WTC11 (cell line): ENCODE data around the gene CAAP1. TPM values are rescaled to one million over a fixed set of nuclear protein-coding genes. Genes with fewer than 3 reads are reported as not detected.
"Not testable (repeated sequence)": the region's sequence is repeated elsewhere in the genome, so short reads cannot be mapped to it uniquely, and the experiment has no call there.

Experiments
- ATAC-seq: fragments of 200-7000 bp; cut with Tn5 transposase; 2 replicates; pipeline ENCODE4 v1.10.0; 2021; ENCODE audit warnings: mild to moderate bottlenecking, moderate library complexity
- CTCF ChIA-PET: fragments of 300-600 bp; sonication (Branson Sonifier 250); formaldehyde crosslinking; loops from one replicate; lab custom pipeline; 2021; ENCODE audit warnings: antibody characterized with exemption; lab: Charles Lee
- POLR2A ChIA-PET: fragments of 350-600 bp; sonication (Branson Sonifier 250); formaldehyde crosslinking; loops from one replicate; lab custom pipeline; 2021; ENCODE audit warnings: antibody characterized with exemption; lab: Charles Lee
- DNase-seq: peaks from one replicate; pipeline ENCODE4 v3.0.0; 2021; ENCODE audit warnings: low spot score
- H3K27ac Mint-ChIP-seq: 2 replicates; pipeline ENCODE4 v1.8.0; 2021; ENCODE audit warnings: mixed read lengths
- H3K27me3 Mint-ChIP-seq: 2 replicates; pipeline ENCODE4 v1.8.0; 2021; ENCODE audit warnings: low read depth, mild to moderate bottlenecking, moderate library complexity, mixed read lengths
- H3K36me3 Mint-ChIP-seq: 2 replicates; pipeline ENCODE4 v1.8.0; 2021; ENCODE audit warnings: mixed read lengths
- H3K4me1 Mint-ChIP-seq: 2 replicates; pipeline ENCODE4 v1.8.0; 2022; ENCODE audit warnings: mixed read lengths
- H3K4me3 Mint-ChIP-seq: 2 replicates; pipeline ENCODE4 v1.8.0; 2021; ENCODE audit warnings: mild to moderate bottlenecking, moderate library complexity, mixed read lengths
- H3K9me3 Mint-ChIP-seq: 2 replicates; pipeline ENCODE4 v1.8.0; 2021; ENCODE audit warnings: mixed read lengths
- ETV6 ChIP-seq: sonication (generic); formaldehyde crosslinking; IDR thresholded peaks from 2 replicates; pipeline ENCODE4 v1.8.1; 2022; ENCODE audit warnings: mild to moderate bottlenecking, missing genetic modification reagents
- FOXP1 ChIP-seq: sonication (generic); formaldehyde crosslinking; IDR thresholded peaks from 2 replicates; pipeline ENCODE4 v1.8.0; 2022; ENCODE audit warnings: missing genetic modification reagents, mild to moderate bottlenecking, moderate library complexity, borderline replicate concordance
- ZNF121 ChIP-seq: sonication (generic); formaldehyde crosslinking; IDR thresholded peaks from 2 replicates; pipeline ENCODE4 v1.8.0; 2023; ENCODE audit warnings: missing genetic modification reagents
- ZNF317 ChIP-seq: sonication (generic); formaldehyde crosslinking; IDR thresholded peaks from 2 replicates; pipeline ENCODE4 v1.8.1; 2023; ENCODE audit warnings: low read depth, mild to moderate bottlenecking, moderate library complexity, missing genetic modification reagents, borderline replicate concordance
- ZNF396 ChIP-seq: fragments of 250-450 bp; sonication (Bioruptor Pico); IDR thresholded peaks from 2 replicates; pipeline ENCODE4 v1.8.0; 2021; ENCODE audit warnings: mild to moderate bottlenecking, moderate library complexity, borderline replicate concordance
- ZNF423 ChIP-seq: fragments of 250-450 bp; sonication (Bioruptor Pico); IDR thresholded peaks from 2 replicates; pipeline ENCODE4 v2.1.2; 2022; ENCODE audit warnings: mild to moderate bottlenecking, moderate library complexity
- ZNF671 ChIP-seq: fragments of 250-450 bp; sonication (Bioruptor Pico); IDR thresholded peaks from 2 replicates; pipeline ENCODE4 v1.8.0; 2021; ENCODE audit warnings: mild to moderate bottlenecking
- total RNA-seq: library from RNA; stranded (reverse); gene quantifications from 3 replicates; pipeline ENCODE4 v1.2.3, GENCODE V29; 2021
- TF ChIP-seq, protein P1 (sequence below): sonication (generic); formaldehyde crosslinking; IDR thresholded peaks from 2 replicates; pipeline ENCODE4 v1.8.1; 2022; ENCODE audit warnings: mild to moderate bottlenecking, missing genetic modification reagents, moderate library complexity, borderline replicate concordance
- TF ChIP-seq, protein P2 (sequence below): fragments of 250-450 bp; sonication (Bioruptor Pico); IDR thresholded peaks from 2 replicates; pipeline ENCODE4 v1.8.0; 2021; ENCODE audit warnings: mild to moderate bottlenecking
- TF ChIP-seq, protein P3 (sequence below): fragments of 250-450 bp; sonication (Bioruptor Pico); IDR thresholded peaks from 2 replicates; pipeline ENCODE4 v1.9.0; 2021; ENCODE audit warnings: moderate library complexity, mild to moderate bottlenecking, inconsistent platforms, borderline replicate concordance
- TF ChIP-seq, protein P4 (sequence below): sonication (generic); formaldehyde crosslinking; IDR thresholded peaks from 2 replicates; pipeline ENCODE4 v1.8.1; 2022; ENCODE audit warnings: mild to moderate bottlenecking, moderate library complexity, missing genetic modification reagents
- TF ChIP-seq, protein P5 (sequence below): sonication (generic); formaldehyde crosslinking; conservative IDR thresholded peaks from 2 replicates; pipeline ENCODE4 v1.8.1; 2022; ENCODE audit warnings: mild to moderate bottlenecking, missing genetic modification reagents
- TF ChIP-seq, protein P6 (sequence below): sonication (generic); formaldehyde crosslinking; conservative IDR thresholded peaks from 2 replicates; pipeline ENCODE4 v1.8.1; 2023; ENCODE audit warnings: mild to moderate bottlenecking, low read depth, missing genetic modification reagents, moderate library complexity

Gene CAAP1
- total RNA-seq, 1 experiment from 2014 or later, result 45.4 TPM

DNA sequence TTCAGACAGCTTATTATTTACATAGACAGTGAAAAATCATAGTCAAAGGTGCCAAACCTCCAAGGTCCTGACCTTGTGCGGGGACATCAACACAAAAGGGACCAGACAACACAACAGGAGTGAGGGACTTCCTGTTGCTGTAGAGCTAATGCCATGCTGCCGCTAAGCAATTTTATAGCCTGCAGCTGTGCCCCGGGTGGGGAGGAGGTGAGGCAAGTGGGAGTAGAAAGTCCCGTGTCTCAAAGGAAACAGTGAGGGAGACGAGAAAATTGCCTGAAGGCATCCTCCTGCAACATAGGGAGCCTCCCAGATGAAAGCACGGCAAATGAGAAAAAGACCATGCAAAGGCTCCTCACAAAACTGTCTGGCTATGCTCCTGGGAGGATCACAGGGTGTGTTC is 58.8 kb downstream of the CAAP1 start:
- DNase-seq (peak; percentile 25), ATAC-seq (peak; percentile 85)
- TF ChIP-seq, protein P1, sequence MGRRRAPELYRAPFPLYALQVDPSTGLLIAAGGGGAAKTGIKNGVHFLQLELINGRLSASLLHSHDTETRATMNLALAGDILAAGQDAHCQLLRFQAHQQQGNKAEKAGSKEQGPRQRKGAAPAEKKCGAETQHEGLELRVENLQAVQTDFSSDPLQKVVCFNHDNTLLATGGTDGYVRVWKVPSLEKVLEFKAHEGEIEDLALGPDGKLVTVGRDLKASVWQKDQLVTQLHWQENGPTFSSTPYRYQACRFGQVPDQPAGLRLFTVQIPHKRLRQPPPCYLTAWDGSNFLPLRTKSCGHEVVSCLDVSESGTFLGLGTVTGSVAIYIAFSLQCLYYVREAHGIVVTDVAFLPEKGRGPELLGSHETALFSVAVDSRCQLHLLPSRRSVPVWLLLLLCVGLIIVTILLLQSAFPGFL, result no peak
- TF ChIP-seq ETV6 (CRISPR knock-in tag), result no peak
- TF ChIP-seq, protein P2, sequence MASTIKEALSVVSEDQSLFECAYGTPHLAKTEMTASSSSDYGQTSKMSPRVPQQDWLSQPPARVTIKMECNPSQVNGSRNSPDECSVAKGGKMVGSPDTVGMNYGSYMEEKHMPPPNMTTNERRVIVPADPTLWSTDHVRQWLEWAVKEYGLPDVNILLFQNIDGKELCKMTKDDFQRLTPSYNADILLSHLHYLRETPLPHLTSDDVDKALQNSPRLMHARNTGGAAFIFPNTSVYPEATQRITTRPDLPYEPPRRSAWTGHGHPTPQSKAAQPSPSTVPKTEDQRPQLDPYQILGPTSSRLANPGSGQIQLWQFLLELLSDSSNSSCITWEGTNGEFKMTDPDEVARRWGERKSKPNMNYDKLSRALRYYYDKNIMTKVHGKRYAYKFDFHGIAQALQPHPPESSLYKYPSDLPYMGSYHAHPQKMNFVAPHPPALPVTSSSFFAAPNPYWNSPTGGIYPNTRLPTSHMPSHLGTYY (CRISPR knock-in tag), result no peak
- no peak for TF ChIP-seq ZNF671 (CRISPR knock-in tag)
- no peak for TF ChIP-seq ZNF396 (CRISPR knock-in tag)
- TF ChIP-seq, protein P3, sequence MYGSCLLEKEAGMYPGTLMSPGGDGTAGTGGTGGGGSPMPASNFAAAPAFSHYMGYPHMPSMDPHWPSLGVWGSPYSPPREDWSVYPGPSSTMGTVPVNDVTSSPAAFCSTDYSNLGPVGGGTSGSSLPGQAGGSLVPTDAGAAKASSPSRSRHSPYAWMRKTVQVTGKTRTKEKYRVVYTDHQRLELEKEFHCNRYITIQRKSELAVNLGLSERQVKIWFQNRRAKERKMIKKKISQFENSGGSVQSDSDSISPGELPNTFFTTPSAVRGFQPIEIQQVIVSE (CRISPR knock-in tag), result no peak
- TF ChIP-seq, protein P4, sequence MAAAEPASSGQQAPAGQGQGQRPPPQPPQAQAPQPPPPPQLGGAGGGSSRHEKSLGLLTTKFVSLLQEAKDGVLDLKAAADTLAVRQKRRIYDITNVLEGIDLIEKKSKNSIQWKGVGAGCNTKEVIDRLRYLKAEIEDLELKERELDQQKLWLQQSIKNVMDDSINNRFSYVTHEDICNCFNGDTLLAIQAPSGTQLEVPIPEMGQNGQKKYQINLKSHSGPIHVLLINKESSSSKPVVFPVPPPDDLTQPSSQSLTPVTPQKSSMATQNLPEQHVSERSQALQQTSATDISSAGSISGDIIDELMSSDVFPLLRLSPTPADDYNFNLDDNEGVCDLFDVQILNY, result no peak
- TF ChIP-seq, protein P5, sequence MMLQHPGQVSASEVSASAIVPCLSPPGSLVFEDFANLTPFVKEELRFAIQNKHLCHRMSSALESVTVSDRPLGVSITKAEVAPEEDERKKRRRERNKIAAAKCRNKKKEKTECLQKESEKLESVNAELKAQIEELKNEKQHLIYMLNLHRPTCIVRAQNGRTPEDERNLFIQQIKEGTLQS (CRISPR knock-in tag), result no peak
- TF ChIP-seq, protein P6, sequence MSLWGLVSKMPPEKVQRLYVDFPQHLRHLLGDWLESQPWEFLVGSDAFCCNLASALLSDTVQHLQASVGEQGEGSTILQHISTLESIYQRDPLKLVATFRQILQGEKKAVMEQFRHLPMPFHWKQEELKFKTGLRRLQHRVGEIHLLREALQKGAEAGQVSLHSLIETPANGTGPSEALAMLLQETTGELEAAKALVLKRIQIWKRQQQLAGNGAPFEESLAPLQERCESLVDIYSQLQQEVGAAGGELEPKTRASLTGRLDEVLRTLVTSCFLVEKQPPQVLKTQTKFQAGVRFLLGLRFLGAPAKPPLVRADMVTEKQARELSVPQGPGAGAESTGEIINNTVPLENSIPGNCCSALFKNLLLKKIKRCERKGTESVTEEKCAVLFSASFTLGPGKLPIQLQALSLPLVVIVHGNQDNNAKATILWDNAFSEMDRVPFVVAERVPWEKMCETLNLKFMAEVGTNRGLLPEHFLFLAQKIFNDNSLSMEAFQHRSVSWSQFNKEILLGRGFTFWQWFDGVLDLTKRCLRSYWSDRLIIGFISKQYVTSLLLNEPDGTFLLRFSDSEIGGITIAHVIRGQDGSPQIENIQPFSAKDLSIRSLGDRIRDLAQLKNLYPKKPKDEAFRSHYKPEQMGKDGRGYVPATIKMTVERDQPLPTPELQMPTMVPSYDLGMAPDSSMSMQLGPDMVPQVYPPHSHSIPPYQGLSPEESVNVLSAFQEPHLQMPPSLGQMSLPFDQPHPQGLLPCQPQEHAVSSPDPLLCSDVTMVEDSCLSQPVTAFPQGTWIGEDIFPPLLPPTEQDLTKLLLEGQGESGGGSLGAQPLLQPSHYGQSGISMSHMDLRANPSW (CRISPR knock-in tag), result no peak
- no peak for TF ChIP-seq ZNF121 (CRISPR knock-in tag)
- Mint-ChIP-seq H3K4me3 (no peak overlapping the region), H3K27me3 (no peaks in the 10 kb centered on the region), H3K9me3 (peaks cover 13% of the 10 kb centered on the region), H3K36me3 (peaks cover 19% of the 10 kb centered on the region), H3K4me1 (peaks cover 15% of the 10 kb centered on the region), H3K27ac (no peak overlapping the region)
- POLR2A ChIA-PET, result interaction anchor here (0.6 to 0.7 kb wide), 2 partner anchors 65 to 96 kb away, joined by 3 to 5 read pairs; no protein-coding TSS in a partner anchor
- CTCF ChIA-PET, result no interaction called here

DNA sequence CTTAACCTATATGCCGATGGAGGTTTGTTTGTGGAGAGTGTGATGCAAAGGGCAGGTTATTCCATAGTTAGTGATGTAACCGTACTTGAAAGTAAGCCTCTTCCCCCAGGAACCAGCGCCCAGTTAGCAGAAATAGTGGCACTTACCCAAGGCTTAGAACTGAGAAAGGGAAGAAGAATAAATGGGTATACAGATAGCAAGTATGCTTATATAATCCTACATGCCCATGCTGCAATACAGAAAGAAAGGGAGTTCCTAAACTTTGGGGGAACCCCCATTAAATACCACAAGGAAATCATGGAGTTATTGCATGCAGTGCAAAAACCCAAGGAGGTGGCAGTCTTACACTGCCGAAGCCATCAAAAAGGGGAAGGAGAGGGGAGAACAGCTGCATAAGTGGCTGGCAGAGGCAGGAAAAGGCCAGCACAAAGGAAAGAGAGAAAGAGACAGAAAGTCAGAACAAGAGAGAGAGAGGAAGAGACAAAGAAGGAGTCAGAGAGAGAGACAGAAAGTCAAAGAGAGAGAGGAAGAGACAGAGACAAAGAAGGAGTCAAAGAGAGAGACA is 64.1 kb downstream of the CAAP1 start:
- H3K4me1 Mint-ChIP-seq, H3K36me3 Mint-ChIP-seq, POLR2A ChIA-PET, H3K27ac Mint-ChIP-seq, H3K27me3 Mint-ChIP-seq, H3K4me3 Mint-ChIP-seq, ATAC-seq, CTCF ChIA-PET, DNase-seq: not testable (repeated sequence)
- peaks cover 18% of the 10 kb centered on the region for H3K9me3 Mint-ChIP-seq

DNA sequence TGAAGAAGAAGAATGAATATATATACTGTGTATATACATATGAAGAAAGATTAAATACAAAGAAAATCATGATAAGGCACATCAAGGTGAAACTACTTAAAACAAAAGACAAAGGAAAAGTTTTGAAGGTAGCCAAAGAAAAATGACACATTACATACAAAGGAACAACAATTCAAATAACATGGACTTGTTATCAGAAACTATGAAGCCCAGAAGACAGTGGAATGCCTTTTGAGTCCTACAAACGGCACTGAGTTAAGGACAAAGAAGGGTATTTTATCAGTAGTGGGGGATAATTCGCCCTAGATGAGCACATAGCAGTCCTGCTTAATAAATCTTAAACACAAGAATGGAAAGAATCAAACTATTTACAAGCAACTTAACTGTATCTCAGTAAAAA is 77.8 kb downstream of the CAAP1 start:
- no peaks in the 10 kb centered on the region for H3K27me3 Mint-ChIP-seq
- no peak for TF ChIP-seq ZNF423
- no peak for TF ChIP-seq FOXP1 (CRISPR knock-in tag)
- TF ChIP-seq ZNF317 (CRISPR knock-in tag), result peak; percentile 76; the same call in 1 of the 2 replicates
- no peak for ATAC-seq
- H3K4me1 Mint-ChIP-seq, result no peaks in the 10 kb centered on the region
- CTCF ChIA-PET, result no interaction called here
- H3K9me3 Mint-ChIP-seq, result peaks cover 10% of the 10 kb centered on the region
- POLR2A ChIA-PET, result no interaction called here
- H3K4me3 Mint-ChIP-seq, result no peak overlapping the region
- no peaks in the 10 kb centered on the region for H3K36me3 Mint-ChIP-seq
- DNase-seq, result no peak
- H3K27ac Mint-ChIP-seq, result no peak overlapping the region
